HG03159 (cell line): Measurements from ENCODE around the gene CMYA5.
"Not testable (repeated sequence)": the region's sequence is repeated elsewhere in the genome, so short reads cannot be mapped to it uniquely, and the experiment has no call there.

Source experiments
- ATAC-seq: cut with Tn5 transposase; IDR thresholded peaks from one replicate; pipeline ENCODE4 v1.9.1; 2021; ENCODE audit warnings: mild to moderate bottlenecking, moderate library complexity; ENCODE audit not compliant: unreplicated experiment

CMYA5 gene

GRCh38 chr5:79702606-79703380 lies 13.2 kb downstream of the CMYA5 start:
- no peak for ATAC-seq

GRCh38 chr5:79703381-79703645 lies 13.7 kb downstream of the CMYA5 start:
- ATAC-seq: no peak

DNA sequence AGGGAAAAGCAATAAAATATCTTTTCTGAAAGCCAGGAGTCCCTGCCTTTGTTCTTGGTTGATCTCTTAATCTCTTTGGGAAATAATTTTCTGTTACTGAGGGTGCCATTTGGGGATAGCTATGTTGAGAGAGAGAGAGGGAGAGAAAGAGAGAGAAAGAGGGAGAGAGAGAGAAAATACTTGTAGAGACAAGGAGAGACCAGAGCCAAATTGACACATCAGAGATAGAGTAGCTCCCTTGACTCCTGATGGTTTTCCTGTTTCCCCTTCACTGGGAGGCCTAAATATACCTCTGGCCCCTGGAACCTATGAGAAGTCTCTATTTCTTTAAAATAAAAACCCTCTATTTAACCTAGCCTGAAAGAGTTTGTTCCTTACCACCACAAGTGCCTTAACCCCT lies 14.9 kb downstream of the CMYA5 start:
- ATAC-seq: no peak

DNA sequence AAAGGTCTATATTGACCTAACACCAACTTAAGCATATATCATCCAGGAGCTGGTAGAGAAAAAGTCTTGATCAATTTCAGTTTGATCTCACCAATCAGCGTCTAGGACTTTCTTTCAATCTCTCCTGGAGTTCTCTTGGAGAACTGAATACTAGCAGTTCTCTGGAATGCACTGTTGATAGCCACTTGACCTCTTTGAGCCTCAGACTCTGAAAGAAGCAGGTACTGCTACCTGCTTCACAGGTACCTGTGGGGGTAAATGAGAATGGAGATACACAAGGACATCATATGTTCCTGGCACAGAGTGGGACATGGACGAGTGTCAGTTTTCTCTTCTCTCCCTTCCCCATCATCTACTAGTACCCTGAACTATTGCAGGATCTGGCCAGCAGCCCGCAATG lies 16.0 kb downstream of the CMYA5 start:
- no peak for ATAC-seq

DNA sequence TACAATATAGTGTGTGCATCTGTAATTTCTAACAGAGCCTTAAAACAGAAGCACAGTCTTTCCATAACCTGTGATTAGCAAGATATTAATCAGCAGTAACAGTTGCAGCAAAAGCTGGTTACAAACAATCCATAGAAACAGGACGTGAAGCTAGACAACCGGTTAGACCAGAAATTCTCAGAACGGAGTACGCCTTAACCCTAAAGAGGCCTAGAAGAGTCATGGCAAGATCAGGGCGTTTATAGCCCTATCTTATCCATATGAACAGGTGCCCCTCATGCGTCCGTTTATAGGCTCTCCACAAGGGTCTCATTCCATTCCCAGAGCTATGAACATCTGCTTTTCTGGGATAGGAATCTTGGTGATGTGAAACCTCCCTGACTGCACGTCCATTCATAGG lies 16.7 kb downstream of the CMYA5 start:
- not testable (repeated sequence) for ATAC-seq

DNA sequence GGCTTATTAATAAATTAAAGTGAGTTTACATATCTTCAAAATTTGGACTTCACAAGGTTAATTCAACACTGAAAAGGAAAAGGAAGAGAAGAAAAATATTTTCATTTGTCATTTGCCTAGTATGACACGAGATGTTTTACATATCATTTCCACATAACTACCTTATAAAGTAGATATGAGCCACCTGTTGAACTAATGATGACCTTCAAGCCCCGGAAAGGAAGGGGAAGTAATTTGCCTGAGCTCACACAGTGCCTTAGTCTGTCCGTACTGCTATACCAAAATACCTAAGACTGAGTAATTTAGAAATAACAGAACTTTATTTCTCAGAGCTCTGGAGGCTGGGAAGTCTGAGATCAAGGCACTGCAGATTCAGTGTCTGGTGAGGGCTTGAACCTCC lies 17.9 kb downstream of the CMYA5 start:
- ATAC-seq: no peak

GRCh38 chr5:79712741-79713140 lies 23.1 kb downstream of the CMYA5 start:
- no peak for ATAC-seq

GRCh38 chr5:79713727-79714126 lies 24.1 kb downstream of the CMYA5 start:
- ATAC-seq: no peak

DNA sequence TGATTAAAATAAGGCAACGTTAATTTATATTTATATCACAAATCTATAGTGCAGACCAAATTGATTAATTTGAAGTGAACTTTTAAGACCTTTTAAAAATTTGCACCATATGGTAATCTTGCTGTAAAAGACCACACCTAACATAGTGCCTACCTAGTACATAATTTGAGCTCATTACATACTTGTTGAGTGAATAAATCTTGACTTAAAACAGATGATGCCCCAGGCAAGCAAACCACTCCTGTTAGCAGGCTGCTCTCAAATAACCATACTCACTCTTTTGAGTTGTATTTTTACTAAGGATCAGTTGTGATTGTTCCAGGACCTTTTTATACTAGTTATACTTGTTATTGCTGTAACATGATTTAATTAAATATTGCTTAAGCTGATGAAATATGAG lies 27.2 kb downstream of the CMYA5 start:
- ATAC-seq: no peak

DNA sequence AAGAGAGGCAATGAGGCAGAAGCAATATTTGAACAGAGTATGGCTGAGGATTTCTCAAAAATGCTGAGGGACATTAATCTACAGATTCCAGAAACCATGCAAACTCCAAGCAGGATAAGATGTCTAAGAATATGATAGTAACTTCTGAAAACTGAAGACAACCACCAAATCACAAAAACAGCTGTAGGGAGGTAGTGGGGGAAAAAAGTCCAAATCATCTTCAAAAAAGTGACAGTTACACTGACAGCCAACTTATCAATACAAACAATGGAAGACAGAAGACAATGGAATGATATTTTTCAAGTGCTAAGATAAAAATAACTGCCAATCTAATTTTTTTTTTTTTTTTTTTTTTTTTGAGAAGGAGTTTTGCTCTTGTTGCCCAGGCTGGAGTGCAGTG lies 30.5 kb downstream of the CMYA5 start:
- ATAC-seq: no peak

DNA sequence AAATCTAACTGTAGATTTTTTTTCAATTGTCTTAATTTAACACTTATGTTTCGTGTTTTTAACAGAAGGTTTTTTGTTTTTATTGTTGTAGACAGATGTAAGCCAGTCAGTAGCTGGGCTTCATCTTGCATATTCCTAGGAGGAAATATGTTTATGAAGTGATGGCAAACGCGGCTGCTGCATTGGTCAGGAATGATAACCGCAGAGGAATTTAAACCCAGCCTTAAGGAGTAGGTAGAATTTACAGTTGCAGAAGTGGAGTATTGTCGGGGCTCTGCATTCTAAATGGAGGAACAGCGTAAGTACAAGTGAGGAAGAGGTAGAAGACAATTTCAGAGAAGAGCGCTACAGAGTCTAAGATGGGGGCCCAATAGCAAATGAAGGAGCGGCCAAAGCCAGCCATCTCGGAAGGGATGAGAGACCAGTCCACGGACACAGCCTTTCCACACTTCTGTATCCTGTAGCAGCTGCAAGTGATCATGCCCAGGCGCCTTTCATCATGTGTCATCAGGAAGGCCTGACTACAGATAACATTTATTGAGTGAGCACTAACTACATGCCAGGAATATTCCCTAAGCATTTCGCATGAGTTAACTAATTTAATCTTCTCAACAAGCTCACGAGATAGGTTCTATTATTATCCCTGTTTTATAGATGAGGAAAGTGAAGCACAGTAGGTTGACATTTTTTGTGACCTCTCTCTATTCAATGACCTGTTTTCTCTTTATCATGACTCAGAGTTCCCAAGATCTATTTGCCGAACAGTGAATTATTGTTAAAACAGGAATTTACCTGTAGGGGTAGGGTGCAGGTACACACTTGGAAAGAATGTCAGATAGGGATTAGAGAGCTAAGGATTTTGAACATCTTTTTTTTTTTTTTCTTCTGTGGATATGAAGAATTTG lies 38.1 kb downstream of the CMYA5 start:
- ATAC-seq: no peak

DNA sequence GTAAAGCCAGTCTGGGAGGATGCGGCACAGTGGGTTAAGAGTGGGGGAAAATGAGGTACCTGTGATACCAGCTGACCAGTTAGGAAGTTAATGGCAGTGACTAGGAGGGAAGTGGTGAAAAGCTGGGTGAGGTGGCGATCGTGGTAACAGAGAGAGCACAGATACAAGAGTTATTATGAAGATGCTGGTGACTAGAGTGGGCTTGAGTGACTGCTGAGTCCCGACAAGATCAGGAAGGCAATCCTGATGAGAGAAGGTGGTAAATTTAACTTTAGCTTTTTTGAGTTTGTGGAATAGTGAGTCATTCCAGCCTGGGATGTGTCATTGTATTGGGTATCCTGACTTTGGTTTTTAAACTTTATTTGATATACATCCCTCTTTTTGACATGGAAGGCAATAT lies 38.8 kb downstream of the CMYA5 start:
- ATAC-seq: no peak

DNA sequence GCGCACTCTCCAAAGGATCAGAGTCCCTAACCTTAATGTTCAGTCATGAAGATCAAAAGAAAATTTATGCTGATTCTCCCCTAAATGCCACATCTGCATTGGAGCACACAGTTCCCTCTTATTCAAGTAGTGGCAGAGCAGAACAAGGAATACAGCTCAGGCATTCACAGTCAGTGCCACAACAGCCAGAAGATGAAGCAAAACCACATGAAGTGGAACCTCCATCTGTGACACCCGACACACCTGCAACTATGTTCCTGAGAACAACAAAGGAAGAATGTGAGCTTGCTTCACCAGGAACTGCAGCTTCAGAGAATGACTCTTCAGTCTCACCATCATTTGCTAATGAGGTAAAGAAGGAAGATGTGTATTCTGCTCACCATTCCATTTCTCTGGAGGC lies 40.0 kb downstream of the CMYA5 start:
- no peak for ATAC-seq

DNA sequence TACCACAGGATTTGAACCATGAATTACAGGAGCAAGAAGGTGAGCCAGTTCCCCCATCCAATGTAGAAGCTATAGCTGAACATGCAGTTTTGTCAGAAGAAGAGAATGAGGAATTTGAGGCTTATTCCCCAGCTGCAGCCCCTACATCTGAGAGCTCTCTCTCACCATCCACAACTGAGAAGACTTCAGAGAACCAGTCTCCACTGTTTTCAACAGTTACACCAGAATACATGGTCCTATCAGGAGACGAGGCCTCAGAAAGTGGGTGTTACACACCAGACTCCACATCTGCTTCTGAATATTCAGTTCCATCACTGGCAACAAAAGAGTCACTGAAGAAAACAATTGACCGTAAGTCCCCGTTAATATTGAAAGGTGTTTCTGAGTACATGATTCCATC lies 40.9 kb downstream of the CMYA5 start:
- no peak for ATAC-seq

DNA sequence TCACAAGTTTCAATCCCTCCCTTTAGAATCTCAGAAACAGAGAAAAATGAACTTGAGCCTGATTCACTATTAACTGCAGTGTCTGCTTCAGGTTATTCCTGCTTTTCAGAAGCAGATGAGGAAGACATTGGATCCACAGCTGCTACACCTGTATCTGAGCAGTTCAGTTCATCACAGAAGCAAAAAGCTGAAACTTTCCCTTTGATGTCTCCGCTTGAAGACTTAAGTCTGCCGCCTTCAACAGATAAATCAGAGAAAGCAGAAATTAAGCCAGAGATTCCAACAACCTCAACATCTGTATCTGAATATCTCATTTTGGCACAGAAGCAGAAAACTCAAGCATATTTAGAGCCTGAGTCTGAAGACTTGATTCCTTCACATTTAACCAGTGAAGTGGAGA lies 42.1 kb downstream of the CMYA5 start:
- no peak for ATAC-seq

- ATAC-seq: no peak
These were observed 47.2 kb downstream of the CMYA5 start for GRCh38 chr5:79736528-79737514.

- no peak for ATAC-seq
These were observed 48.7 kb downstream of the CMYA5 start for GRCh38 chr5:79738349-79738748.

DNA sequence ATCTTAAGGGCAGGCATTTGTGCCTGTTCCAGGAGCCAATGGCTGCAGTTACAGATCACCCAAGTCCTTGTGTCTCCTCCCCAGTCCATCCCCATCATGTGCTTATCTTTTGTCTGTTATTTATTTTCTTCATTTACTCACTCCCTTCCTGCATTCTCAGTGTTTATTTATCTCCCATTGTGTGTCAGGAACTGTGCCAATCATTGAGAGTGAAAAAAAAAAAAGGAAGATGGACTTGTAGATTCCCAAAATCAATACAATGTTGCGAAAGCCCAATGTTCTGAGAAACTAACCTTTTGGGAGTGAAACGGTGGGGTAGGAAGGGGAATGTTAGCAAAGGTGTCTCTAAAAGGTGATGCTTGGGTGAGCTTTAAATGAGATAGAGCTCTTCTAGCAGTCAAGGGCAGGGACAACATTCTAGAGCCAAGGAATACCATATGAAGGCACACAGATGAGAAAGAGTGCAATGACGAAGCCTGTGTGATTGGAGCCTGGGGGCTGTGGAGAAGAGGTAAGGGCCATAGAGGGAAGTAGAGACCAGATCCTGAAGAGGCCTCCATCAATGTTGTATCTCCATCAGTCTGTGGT lies 53.0 kb downstream of the CMYA5 start:
- ATAC-seq: no peak

DNA sequence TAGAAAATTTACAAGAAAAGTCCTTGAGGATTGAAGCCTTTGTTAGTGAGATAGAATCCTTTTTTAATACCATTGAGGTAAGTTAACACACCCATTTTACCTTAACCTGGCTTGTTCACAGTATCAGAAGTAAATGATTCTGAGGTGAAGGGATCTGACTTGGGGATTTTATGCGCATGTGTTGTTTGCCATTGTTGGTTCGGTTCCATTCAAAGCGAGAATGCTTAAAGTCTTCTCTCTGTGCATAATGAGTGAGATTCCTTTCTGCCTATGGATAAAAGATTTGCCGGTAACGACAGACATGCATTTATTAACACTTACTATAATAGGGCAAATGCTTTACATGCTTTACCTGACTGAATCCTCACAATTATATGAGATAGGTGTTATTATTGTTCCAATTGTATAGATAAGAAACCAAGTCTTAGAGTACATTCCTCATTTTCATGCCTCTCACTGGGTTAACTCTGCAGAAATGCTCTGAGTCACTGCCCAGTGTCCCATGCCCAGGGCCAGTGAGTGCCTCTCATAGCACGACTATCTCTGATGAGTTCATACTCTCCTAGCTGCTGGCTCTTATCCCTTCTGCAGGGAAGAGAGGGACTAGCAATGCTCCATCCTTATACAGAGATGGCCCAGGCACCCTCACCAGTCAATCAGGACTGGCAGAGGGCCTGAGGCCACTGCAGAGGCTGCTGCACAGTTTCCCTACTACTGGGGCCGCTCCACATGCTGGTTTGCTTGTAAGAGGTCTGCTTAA lies 54.4 kb downstream of the CMYA5 start:
- ATAC-seq: no peak

DNA sequence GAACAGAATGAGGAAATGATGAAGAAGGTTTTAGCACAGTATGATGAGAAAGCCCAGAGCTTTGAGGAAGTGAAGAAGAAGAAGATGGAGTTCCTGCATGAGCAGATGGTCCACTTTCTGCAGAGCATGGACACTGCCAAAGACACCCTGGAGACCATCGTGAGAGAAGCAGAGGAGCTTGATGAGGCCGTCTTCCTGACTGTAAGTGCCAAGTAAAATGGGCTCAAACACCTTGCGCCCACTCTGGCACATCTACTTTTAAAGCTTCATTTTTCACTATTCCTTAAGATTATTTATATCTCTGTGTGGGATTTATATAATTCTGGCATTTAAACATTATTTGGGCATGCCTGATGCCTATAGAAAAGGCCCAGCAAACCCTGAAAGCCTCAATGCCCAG lies 55.6 kb downstream of the CMYA5 start:
- no peak for ATAC-seq
